SK-N-SH treated with all-trans-retinoic acid at 6 μM for 48 hours (cell line): ENCODE data around the gene FANCL.
"Not testable (repeated sequence)": the region's sequence is repeated elsewhere in the genome, so short reads cannot be mapped to it uniquely, and the experiment has no call there.

Source experiments
- ATAC-seq: fragments of 200-7000 bp; cut with Tn5 transposase; 3 replicates; pipeline ENCODE4 v1.9.1; 2020; ENCODE audit warnings: mild to moderate bottlenecking, moderate library complexity
- ARNTL ChIP-seq: fragments of 450-650 bp; formaldehyde crosslinking; IDR thresholded peaks from 2 replicates; pipeline ENCODE4 v1.5.0; 2020; ENCODE audit warnings: low read depth, mild to moderate bottlenecking, moderate library complexity, borderline replicate concordance
- BACH2 ChIP-seq: fragments of 250-450 bp; sonication (Bioruptor Pico); IDR thresholded peaks from 2 replicates; pipeline ENCODE4 v1.9.0; 2021; ENCODE audit warnings: mild to moderate bottlenecking, borderline replicate concordance
- CREB5 ChIP-seq: fragments of 250-450 bp; sonication (Bioruptor Pico); IDR thresholded peaks from 2 replicates; pipeline ENCODE4 v1.5.1; 2020; ENCODE audit warnings: low read depth, mild to moderate bottlenecking, moderate library complexity
- CSDC2 ChIP-seq: fragments of 250-450 bp; sonication (Bioruptor Pico); IDR thresholded peaks from 2 replicates; pipeline ENCODE4 v1.5.0; 2020; ENCODE audit warnings: mild to moderate bottlenecking, moderate library complexity
- CSRNP3 ChIP-seq: fragments of 250-450 bp; sonication (Bioruptor Pico); IDR thresholded peaks from 2 replicates; pipeline ENCODE4 v1.5.1; 2021; ENCODE audit warnings: mild to moderate bottlenecking, moderate library complexity
- ESRRG ChIP-seq: fragments of 250-450 bp; sonication (Bioruptor Pico); IDR thresholded peaks from 2 replicates; pipeline ENCODE4 v1.6.1; 2021; ENCODE audit warnings: mild to moderate bottlenecking
- GLIS3 ChIP-seq: fragments of 250-450 bp; sonication (Bioruptor Pico); IDR thresholded peaks from 2 replicates; pipeline ENCODE4 v1.5.0; 2020; ENCODE audit warnings: mild to moderate bottlenecking, moderate library complexity
- ISL1 ChIP-seq: fragments of 250-450 bp; sonication (Bioruptor Pico); IDR thresholded peaks from 2 replicates; pipeline ENCODE4 v2.1.2; 2022; ENCODE audit warnings: mild to moderate bottlenecking, moderate library complexity
- OSR1 ChIP-seq: fragments of 250-450 bp; sonication (Bioruptor Pico); IDR thresholded peaks from 2 replicates; pipeline ENCODE4 v1.8.0; 2022; ENCODE audit warnings: moderate library complexity, mild to moderate bottlenecking, inconsistent platforms
- PATZ1 ChIP-seq: fragments of 250-450 bp; sonication (Bioruptor Pico); IDR thresholded peaks from 2 replicates; pipeline ENCODE4 v1.8.0; 2020; ENCODE audit warnings: mild to moderate bottlenecking, moderate library complexity, borderline replicate concordance
- PPARA ChIP-seq: fragments of 250-450 bp; sonication (Bioruptor Pico); IDR thresholded peaks from 2 replicates; pipeline ENCODE4 v1.5.0; 2020; ENCODE audit warnings: mild to moderate bottlenecking, borderline replicate concordance
- RARB ChIP-seq: fragments of 250-450 bp; sonication (Bioruptor Pico); IDR thresholded peaks from 2 replicates; pipeline ENCODE4 v1.8.0; 2021; ENCODE audit warnings: mild to moderate bottlenecking, moderate library complexity
- SNAI2 ChIP-seq: fragments of 250-450 bp; sonication (Bioruptor Pico); IDR thresholded peaks from 2 replicates; pipeline ENCODE4 v1.5.0; 2020; ENCODE audit warnings: mild to moderate bottlenecking, moderate library complexity
- TCF4 ChIP-seq: fragments of 250-450 bp; sonication (Bioruptor Pico); IDR thresholded peaks from 2 replicates; pipeline ENCODE4 v1.8.0; 2021; ENCODE audit warnings: mild to moderate bottlenecking, moderate library complexity, borderline replicate concordance
- TOX ChIP-seq: fragments of 250-450 bp; sonication (Bioruptor Pico); IDR thresholded peaks from 2 replicates; pipeline ENCODE4 v1.8.0; 2021; ENCODE audit warnings: mild to moderate bottlenecking, moderate library complexity, borderline replicate concordance
- TSHZ2 ChIP-seq: fragments of 250-450 bp; sonication (Bioruptor Pico); IDR thresholded peaks from 2 replicates; pipeline ENCODE4 v1.5.0; 2020; ENCODE audit warnings: mild to moderate bottlenecking, moderate library complexity
- ZFP3 ChIP-seq: fragments of 250-450 bp; sonication (Bioruptor Pico); IDR thresholded peaks from 2 replicates; pipeline ENCODE4 v1.5.0; 2020; ENCODE audit warnings: mild to moderate bottlenecking, moderate library complexity
- ZFP30 ChIP-seq: fragments of 450-650 bp; formaldehyde crosslinking; IDR thresholded peaks from 2 replicates; pipeline ENCODE4 v1.5.0; 2022; ENCODE audit warnings: mild to moderate bottlenecking, moderate library complexity
- ZNF565 ChIP-seq: fragments of 450-650 bp; formaldehyde crosslinking; conservative IDR thresholded peaks from 2 replicates; pipeline ENCODE4 v1.5.0; 2020; ENCODE audit warnings: low read depth, mild to moderate bottlenecking, moderate library complexity
- ZNF70 ChIP-seq: fragments of 450-650 bp; formaldehyde crosslinking; IDR thresholded peaks from 2 replicates; pipeline ENCODE4 v1.5.0; 2020; ENCODE audit warnings: mild to moderate bottlenecking, moderate library complexity
- ZNF8 ChIP-seq: fragments of 450-650 bp; formaldehyde crosslinking; IDR thresholded peaks from 2 replicates; pipeline ENCODE4 v1.5.0; 2020; ENCODE audit warnings: mild to moderate bottlenecking, moderate library complexity

FANCL gene

GRCh38 chr2:58227171-58227917 is 13.8 kb downstream of the FANCL start:
- TF ChIP-seq BACH2 (CRISPR knock-in tag) (no peak), SNAI2 (CRISPR knock-in tag) (no peak), TOX (CRISPR knock-in tag) (no peak), CSRNP3 (CRISPR knock-in tag) (no peak), PPARA (CRISPR knock-in tag) (no peak)
- ATAC-seq: no peak

- TF ChIP-seq ARNTL (CRISPR knock-in tag) (no peak), CREB5 (CRISPR knock-in tag) (no peak), ISL1 (CRISPR knock-in tag) (peak; percentile 73), BACH2 (CRISPR knock-in tag) (no peak), OSR1 (no peak)
- ATAC-seq: peak; percentile 25; the same call in 1 of the 3 replicates
These were observed 19.2 kb downstream of the FANCL start for GRCh38 chr2:58221909-58222308.

- TF ChIP-seq ZFP3 (CRISPR knock-in tag) (no peak), CREB5 (CRISPR knock-in tag) (no peak), TOX (CRISPR knock-in tag) (no peak), ESRRG (CRISPR knock-in tag) (no peak), TCF4 (CRISPR knock-in tag) (no peak), PPARA (CRISPR knock-in tag) (no peak), PATZ1 (no peak), ISL1 (CRISPR knock-in tag) (no peak; the same call in 1 of the 2 replicates), CSRNP3 (CRISPR knock-in tag) (no peak), SNAI2 (CRISPR knock-in tag) (no peak), OSR1 (no peak)
- ATAC-seq: peak; percentile 27; the same call in 2 of the 3 replicates
These were observed 25.7 kb downstream of the FANCL start for GRCh38 chr2:58215429-58215828.

- not testable (repeated sequence) for ATAC-seq
These were observed 30.1 kb downstream of the FANCL start for GRCh38 chr2:58210951-58211568.

GRCh38 chr2:58207189-58207588 is 33.9 kb downstream of the FANCL start:
- ATAC-seq: no peak
- TF ChIP-seq ZFP30 (CRISPR knock-in tag) (no peak), TSHZ2 (CRISPR knock-in tag) (no peak), CREB5 (CRISPR knock-in tag) (no peak), TCF4 (CRISPR knock-in tag) (no peak), GLIS3 (CRISPR knock-in tag) (no peak), ZNF8 (CRISPR knock-in tag) (no peak), ZNF70 (CRISPR knock-in tag) (no peak), ZNF565 (CRISPR knock-in tag) (no peak), OSR1 (no peak), SNAI2 (CRISPR knock-in tag) (no peak), RARB (CRISPR knock-in tag) (no peak), CSDC2 (no peak), TOX (CRISPR knock-in tag) (no peak), PPARA (CRISPR knock-in tag) (no peak)
